NAMALWA (cell line): ENCODE results near the gene PRKCE.

ENCODE experiments used
- DNase-seq: peaks from one replicate; pipeline ENCODE4 v3.0.0-alpha.2; 2015; ENCODE audit warnings: low spot score

Gene PRKCE

DNA sequence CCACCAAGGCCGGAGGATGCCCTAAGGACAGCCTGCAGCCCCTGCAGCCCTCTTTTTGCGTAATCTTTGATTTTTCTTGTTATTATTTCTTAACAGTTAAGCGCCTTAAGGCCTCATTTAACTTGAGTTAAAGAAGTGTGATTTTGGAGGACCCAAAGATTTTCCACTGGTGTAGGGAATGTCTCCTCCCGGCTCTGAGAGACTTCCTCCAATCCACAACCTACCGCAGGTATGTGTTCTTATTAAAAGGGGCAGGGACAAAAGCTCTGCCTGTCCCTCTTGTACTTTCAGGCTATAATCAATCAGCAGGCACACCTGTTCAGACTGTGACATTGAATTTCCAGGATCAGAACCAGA, 285.1 kb downstream of the PRKCE start:
- no peak for DNase-seq

GRCh38 chr2:45937990-45938389, 286.5 kb downstream of the PRKCE start:
- DNase-seq = no peak

DNA sequence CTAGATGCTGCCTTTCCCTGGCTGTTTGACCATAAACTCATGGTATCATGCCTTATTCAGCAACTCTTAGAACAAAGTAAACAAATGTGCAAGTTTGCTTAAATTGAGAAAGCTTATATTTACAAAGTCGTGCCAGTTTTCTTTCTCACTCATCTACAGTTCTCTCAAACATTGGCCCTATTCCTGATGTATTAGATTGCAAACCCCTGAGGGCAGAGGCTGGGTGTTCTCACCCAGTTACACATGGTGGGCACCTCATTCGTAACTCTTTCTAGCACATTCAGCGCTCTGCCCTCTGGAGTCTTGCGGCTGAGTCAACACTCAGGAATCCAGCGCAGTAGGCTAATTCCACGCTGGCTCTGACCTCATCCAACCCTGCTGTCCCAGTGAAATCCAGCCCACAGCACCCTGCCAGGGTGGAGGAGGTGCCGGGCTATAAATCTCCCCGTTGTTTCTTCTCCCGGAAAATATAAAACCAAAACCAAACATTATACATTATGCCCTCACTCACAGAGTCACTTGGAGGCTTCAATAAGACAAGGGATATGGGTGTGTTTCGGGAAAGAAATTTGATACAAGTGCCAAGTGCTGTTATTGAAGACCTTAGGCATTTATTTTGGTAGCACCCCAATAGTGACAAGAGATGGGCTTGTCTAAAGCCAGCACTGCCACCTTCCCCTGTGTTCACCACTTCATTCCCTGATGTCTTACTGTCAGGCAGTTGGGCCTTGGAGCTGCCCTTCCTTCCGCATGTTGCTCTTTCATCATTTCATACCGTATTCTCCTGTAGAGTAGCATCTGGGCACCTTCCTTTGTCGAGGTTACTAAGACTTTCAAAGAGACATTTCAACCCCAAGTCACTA, 287.4 kb downstream of the PRKCE start:
- no peak for DNase-seq

- DNase-seq = no peak
Measured at GRCh38 chr2:45941531-45942236, 290.2 kb downstream of the PRKCE start.

DNA sequence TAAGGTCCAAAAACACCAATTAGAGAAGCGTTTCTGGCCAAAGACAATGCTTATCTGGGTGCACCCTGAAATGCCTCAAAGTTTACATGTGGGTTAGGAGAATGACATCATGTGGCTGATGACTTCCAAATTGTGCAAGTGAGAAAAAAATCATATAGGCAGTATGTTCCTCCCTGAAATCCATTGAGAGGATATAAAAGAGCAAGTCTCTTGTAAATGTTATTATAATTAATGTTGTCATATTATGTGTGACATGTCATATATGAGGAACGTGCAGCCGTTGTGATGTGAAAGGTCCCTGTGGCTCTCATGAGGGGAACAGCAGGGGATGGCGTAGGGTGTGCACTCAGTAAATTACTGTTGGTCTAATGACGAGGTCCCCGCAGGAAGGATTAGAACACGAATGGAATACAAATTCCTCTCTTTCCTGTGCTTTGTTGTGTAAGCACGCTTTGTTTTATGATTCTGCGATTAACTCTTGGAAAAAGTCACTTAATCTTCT, 290.8 kb downstream of the PRKCE start:
- no peak for DNase-seq

DNA sequence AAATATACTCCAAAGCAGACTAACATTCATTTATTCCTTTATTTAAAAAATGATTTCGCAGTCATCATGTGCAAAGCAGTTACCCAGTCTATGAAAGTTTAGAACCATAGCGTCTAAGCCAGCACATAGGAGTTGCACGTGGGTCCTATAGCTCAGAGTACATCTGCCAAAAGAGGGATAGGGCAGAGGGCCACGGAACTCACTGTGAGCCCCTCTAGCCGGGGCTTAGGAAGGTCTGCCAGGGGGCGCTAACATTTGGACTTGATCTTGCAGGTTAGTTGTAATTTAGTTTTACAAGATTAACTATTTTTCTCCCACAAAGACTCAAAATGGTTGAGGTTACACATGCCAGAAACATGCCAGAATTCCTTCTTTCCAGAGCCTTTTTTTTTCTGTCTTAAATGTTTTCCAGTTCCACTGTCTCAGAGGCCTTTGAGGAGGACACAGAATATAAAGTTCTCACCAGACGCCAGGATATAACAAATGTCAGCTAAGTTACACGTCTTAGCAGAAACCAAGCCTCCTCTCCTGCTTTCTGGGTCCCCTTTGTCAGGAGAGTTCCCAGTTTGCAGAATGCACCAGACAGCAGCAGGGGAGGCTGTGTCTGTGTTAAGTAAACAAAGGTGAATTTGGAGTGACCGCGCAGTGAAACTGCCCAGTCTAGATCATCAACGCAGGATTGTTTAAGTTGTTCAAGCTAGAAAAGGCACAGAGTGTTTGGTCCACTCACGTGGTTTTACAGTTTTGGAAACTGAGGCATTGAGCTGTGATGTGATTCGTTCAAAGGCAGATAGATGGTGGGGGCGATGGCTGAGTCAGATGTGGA, 292.0 kb downstream of the PRKCE start:
- no peak for DNase-seq

DNA sequence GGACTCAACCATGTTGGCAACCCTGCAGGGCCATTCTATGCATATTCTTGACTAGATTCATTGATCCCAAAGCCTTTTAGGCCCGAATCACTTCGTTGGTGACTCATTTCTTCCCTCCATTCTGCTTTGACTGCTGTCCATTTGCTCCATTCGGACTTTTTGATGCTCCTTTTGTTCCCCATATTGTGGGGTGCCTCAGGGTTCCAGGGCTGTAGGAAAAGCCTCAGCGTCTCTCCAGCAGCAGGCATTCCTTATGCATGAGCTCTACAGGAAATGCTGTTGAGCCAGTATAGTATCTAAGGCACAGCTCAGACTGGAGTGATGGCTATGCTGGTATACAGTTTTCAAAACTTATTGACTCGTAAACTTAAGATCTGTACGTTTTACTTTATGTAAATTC, 292.6 kb downstream of the PRKCE start:
- DNase-seq = no peak

- DNase-seq = no peak
Measured at GRCh38 chr2:45945302-45945717, 293.8 kb downstream of the PRKCE start.

- DNase-seq = no peak
Measured at GRCh38 chr2:45946023-45946422, 294.5 kb downstream of the PRKCE start.

DNA sequence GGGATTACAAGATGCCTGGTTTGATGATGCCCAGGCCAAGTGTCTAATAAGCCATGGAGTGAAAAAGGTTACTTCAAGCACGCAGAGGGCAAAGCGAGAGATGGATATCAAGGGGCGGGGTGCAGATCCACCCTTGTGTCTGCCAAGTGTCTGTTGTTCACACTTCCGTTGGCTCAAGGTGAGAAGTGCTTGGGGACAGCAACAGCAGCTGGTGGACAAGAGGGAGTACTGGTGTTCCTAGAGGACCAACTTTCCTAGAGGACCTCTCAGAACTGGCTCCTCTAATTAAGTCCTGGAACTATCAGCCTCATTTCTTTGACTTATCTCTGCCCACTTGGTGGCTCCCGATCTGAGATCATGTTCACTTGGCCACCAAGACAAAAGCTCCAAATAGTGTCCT, 299.1 kb downstream of the PRKCE start:
- no peak for DNase-seq

GRCh38 chr2:45951025-45951727, 299.7 kb downstream of the PRKCE start:
- no peak for DNase-seq

- no peak for DNase-seq
Measured at GRCh38 chr2:45952591-45952990, 301.1 kb downstream of the PRKCE start.

DNA sequence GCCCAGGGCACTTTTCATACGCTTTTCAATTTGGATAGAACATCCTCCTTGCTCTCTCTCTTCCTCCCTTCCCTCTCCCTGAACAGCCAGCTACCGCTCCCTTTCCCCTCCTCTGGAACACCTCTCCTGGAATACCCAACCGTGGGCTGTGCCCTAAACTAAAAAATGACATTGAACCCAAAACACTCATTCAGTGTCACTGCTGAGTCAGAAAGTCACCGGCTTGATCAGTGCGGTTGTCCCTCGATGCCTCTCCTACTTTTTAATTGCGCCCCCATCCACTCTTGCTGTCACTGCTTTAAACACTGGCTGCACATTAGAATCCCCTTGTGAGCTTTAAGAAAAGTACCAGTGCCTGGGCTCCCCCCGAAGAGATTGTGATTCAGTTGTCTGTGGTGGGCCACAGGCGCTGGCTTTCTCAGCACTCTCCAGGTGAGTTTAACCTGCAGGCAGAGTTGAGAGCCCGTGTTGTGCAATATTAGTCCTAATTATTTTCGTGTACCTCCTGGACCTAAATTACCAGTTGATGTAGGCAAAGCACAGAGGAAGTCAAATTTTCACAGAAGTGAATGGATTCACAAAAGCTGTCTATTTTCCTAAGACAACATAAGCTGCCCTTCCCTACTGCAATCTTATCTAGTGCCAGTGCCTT, 302.0 kb downstream of the PRKCE start:
- DNase-seq = no peak

- DNase-seq = no peak
Measured at GRCh38 chr2:45954233-45954850, 302.9 kb downstream of the PRKCE start.

DNA sequence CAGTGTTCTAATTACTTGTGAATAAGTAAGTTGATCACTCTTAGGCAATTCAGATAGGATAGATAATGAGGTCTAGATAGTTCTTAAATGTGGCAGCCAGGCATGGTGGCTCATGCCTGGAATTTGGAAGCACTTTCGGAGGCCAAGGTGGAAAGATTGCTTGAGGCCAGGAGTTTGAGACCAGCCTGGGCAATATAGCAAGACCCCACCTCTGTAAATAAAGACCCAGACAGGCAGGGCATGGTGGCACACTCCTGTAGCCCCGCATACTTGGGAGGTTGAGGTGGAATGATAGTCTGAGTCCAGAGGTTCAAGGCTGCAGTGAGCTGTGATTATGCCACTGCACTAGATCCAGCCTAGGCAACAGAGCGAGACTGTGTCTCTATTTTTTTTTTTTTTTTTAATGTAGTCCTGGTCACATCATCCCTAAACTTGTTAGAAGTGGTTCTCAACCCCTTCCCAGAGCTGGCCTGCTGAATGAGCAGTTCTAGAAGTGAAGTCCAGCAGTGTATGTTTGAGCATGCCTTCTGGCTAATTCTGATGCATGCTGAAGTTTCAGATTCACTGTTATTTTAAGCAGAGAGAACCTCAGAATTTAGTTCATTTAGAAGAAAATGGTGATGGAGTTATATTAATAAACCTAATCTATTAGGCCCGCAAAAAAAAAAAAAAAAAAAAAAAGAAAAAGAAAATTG, 306.2 kb downstream of the PRKCE start:
- DNase-seq = no peak

DNA sequence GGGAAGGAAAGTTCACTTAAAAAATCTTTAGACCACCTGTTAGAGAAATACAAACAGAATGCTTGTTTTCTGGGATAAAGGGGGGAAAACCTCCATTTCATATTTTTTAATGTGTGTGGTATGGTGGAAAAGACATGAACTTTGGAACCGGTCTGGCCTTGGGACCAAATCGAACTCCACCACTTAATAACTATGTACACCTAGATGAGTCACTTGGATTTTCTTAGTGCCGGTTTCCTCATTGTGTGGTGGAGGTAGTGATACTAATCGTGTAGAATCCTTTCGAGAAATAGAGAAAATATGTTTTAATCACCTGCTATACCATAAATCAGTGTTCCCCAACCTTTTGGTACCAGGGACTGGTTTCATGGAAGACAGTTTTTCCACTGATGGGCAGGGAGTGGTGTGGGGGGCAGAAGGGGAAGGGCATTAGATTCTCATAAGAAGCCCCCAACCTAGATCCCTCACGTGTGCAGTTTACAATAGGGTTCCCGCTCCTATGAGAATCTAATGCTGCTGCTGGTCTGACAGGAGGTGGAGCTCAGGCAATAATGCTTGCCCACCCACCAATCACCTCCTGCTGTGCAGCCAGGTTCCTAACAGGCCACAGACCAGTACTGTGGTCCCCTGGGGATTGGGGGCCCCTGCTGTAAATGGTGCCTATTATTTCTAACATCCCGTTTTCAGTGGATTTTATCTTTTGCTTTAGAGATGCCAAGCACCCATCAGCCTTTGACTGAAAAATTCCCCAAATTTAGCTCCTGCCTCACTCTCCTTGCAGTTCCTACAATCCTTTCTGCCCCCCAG, 308.8 kb downstream of the PRKCE start:
- DNase-seq = no peak

DNA sequence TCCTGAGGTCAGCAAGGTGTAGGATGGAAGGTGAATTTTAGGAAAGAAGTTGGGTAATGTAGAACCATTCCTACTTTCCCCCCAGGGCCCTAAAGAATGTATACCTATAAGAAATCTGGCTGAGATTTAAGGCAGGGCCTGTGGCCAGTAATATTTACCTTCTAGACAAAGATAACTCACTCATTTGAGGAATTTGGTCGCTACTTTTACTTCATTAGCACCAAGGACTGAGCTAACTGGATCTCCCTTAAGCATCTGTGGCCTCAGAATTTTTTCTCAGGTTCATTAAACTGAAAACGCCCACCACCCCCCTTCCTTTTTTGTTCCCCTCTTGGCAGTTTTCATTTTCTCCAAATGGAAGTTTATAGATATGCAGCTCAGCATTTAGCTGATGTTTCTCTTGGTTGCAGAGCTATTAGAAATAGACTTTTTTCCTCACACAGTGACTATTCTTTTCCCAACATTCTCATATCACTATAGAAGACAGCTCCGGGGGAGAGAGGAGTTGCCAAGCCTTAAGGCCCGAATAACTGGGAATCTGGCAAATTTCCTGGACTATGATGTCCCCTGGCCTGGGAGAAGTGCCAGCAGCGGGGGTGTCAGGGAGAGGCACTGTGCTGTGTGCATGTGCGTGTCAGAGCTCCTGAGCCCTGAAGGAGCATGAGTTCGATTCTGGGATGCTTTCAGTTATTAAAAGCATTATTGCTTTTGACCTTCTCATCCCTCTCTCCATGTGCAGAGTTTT, 310.9 kb downstream of the PRKCE start:
- no peak for DNase-seq

DNA sequence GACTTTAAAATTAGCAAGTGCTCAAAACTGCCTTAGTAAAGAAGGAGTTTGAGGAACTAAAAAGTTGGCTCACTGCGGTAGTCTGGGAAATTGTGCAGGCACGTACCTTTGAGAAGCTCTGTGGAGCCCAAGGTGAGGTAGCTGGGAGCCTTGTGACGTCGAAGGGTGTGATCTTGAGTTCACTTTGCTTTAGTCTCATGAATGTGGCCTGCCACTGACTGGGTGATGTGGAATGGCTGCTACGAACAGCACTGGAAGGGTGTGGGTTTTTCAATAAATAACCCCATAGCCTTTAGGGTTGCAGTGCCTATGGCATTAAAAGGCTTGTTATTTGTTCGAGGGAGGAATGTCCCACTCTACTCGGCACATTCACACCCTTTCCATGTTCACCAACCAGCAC, 312.3 kb downstream of the PRKCE start:
- no peak for DNase-seq
